Heart right ventricle (tissue), 16 donors: ENCODE data around the gene TMEM132D. TPM values are rescaled to one million over a fixed set of nuclear protein-coding genes. Genes with fewer than 3 reads are reported as not detected.

Source experiments
- ATAC-seq, 8 donors: fragments of 200-7000 bp; cut with Tn5 transposase; one replicate each; pipeline ENCODE4 v1.9.1; 2020; ENCODE audit warnings: mild to moderate bottlenecking in 8 of 8, moderate library complexity in 8 of 8, moderate number of reproducible peaks in 1 of 8
- DNase-seq, 2 donors: peaks; one replicate each; pipeline ENCODE4 v3.0.0-alpha.2; 2020
- H3K27ac ChIP-seq, 10 donors: fragments of 200-600 bp; sonication (generic) in 2 of 10; one replicate each; pipeline versions ENCODE4 v1.5.0 to v1.8.0; 2020 to 2022; ENCODE audit warnings: mild to moderate bottlenecking in 3 of 10
- H3K27me3 ChIP-seq, 7 donors: fragments of 200-600 bp; one replicate each; pipeline ENCODE4 v1.8.0; 2021 to 2022; ENCODE audit warnings: mild to moderate bottlenecking in 2 of 7
- H3K36me3 ChIP-seq, 9 donors: fragments of 200-600 bp; sonication (generic) in 1 of 9; one replicate each; pipeline versions ENCODE4 v1.5.0 to v1.8.0; 2020 to 2022; ENCODE audit warnings: mild to moderate bottlenecking in 2 of 9
- H3K4me1 ChIP-seq, 9 donors: fragments of 200-600 bp; sonication (generic) in 1 of 9; one replicate each; pipeline versions ENCODE4 v1.5.0 to v1.8.0; 2020 to 2022; ENCODE audit warnings: mild to moderate bottlenecking in 4 of 9
- H3K4me3 ChIP-seq, 10 donors: fragments of 200-600 bp; sonication (generic) in 2 of 10; one replicate each; pipeline versions ENCODE4 v1.5.0 to v1.8.0; 2020 to 2022; ENCODE audit warnings: mild to moderate bottlenecking in 7 of 10, moderate library complexity in 2 of 10
- H3K9me3 ChIP-seq, 11 donors: fragments of 200-600 bp in 10 of 11; sonication (generic) in 2 of 11; one replicate each; pipeline versions ENCODE4 v1.5.0 to v1.8.0; 2013 to 2022; ENCODE audit warnings: mild to moderate bottlenecking in 2 of 11, control low read depth in 1 of 11, moderate library complexity in 1 of 11
- WGBS, 2 donors: extraction: QIAGEN DNeasy Blood & Tissue Kit; methylation state at CpG; one replicate each; pipeline ENCODE4 v1.1.7; 2013; ENCODE audit warnings: inconsistent platforms in 1 of 2; 5-methylcytosine and 5-hydroxymethylcytosine counted together
- intact Hi-C, 10 donors: fragments of 100-400 bp; cut with DNase I; formaldehyde crosslinking; loops; one replicate each; pipeline versions ENCODE4 v1.11.1 to v1.14.2; 2022
- polyA plus RNA-seq, 2 donors: library from polyadenylated mRNA; stranded (reverse); fragments of 200-250 nt; gene quantifications; one replicate each; pipeline ENCODE4 v1.2.3, GENCODE V29; 2013
- total RNA-seq, 10 donors: library from RNA; stranded (reverse); fragmentation: NEBNext Ultra II Directional in 3 of 10; extraction: Animal tissue kit (Norgen Biotek cat#: 25700) in 3 of 10; gene quantifications; one replicate each; pipeline versions ENCODE4 v1.2.1 to v1.2.4, GENCODE V29; 2021 to 2023
- TF ChIP-seq, protein P1 (sequence below), 9 donors: fragments of 200-600 bp; sonication (generic) in 2 of 9; IDR thresholded peaks; one replicate each; pipeline versions ENCODE4 v1.5.0 to v1.8.0; 2021 to 2022; ENCODE audit warnings: antibody characterized with exemption in 9 of 9, mild to moderate bottlenecking in 5 of 9, moderate library complexity in 1 of 9
- donor health status: Arrhythmogenic right ventricular cardiomyopathy.
- donor health status: ischemic (EF 13 %, LVEDD 7.1; RV severe dilation, severe dysfunction).
- donor health status: healthy with polysubstance abuse.
- donor health status: DM: no; HTN: yes; CAD: no.
- donor health status: DM: no; HTN: no; CAD: no.
- donor health status: ischemic (EF 25% LVEDD 6.9; RV normal size, moderate dysfunction).
- donor health status: ischemic (EF 25% LVEDD 5.7; RV mildly dilated, moderate dysfunction).
- donor health status: healthy.
- donor health status: DM: yes; HTN: yes; CAD: no.
- donor health status: Ischemic cardiomyopathy.
- donor health status: ischemic (EF 35%, LVEDD 5.7; RV mildly dilated, moderate dysfunction).
- donor health status: nonischemic (EF 11% LVEDD 7.7; RV severe dilation, severe dysfunction).
- donor health status: DM: yes; HTN: yes; CAD: no.
- donor health status: PGD.
- donor health status: ischemic (EF 29% LVEDD 5.4; RV normal size, mild dysfunction).
- donor health status: nonischemic (EF 23%, LVEDD 6.1; RV moderate dilation, normal function).

The TMEM132D gene
- total and polyA plus RNA-seq, 12 donors = not detected

DNA sequence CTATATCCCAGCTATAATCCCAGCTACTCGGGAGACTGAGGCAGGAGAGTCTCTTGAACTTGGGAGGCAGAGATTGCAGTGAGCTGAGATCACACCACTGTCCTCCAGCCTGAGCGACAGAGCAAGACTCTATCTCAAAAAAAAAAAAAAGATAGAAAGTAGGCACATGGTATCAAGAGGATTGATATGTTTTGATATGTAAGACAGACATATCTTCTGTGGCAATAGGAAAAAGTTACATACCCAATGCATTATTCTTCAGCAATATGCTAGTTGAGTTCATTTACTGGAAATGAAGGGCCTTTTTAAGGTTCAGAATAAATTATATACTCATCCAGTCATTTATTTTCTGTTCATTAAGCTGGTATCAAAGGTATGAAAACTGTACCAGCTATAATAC lies 657.2 kb downstream of the TMEM132D start:
- WGBS, 2 donors = 63 to 68% methylated on average over 2 of the region's 2 CpGs
- Histone ChIP-seq H3K36me3 (no peaks in the 10 kb centered on the region), H3K9me3 (peaks cover 0 to 25% (median 0%) of the 10 kb centered on the region in 11 donors), H3K27me3 (no peaks in the 10 kb centered on the region), H3K4me3 (no peak overlapping the region), H3K4me1 (no peaks in the 10 kb centered on the region), H3K27ac (no peak overlapping the region)
- intact Hi-C loops = no loop called here
- TF ChIP-seq, protein P1, sequence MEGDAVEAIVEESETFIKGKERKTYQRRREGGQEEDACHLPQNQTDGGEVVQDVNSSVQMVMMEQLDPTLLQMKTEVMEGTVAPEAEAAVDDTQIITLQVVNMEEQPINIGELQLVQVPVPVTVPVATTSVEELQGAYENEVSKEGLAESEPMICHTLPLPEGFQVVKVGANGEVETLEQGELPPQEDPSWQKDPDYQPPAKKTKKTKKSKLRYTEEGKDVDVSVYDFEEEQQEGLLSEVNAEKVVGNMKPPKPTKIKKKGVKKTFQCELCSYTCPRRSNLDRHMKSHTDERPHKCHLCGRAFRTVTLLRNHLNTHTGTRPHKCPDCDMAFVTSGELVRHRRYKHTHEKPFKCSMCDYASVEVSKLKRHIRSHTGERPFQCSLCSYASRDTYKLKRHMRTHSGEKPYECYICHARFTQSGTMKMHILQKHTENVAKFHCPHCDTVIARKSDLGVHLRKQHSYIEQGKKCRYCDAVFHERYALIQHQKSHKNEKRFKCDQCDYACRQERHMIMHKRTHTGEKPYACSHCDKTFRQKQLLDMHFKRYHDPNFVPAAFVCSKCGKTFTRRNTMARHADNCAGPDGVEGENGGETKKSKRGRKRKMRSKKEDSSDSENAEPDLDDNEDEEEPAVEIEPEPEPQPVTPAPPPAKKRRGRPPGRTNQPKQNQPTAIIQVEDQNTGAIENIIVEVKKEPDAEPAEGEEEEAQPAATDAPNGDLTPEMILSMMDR (IDR thresholded peaks at IDR 0.05) = no peak
- DNase-seq = no peak
- no peak for ATAC-seq

- TF ChIP-seq, protein P1 (IDR thresholded peaks at IDR 0.05) = no peak
- H3K9me3 ChIP-seq = peaks cover 0 to 24% (median 0%) of the 10 kb centered on the region in 11 donors
- no peaks in the 10 kb centered on the region for H3K27me3 ChIP-seq
- intact Hi-C loops = no loop called here
- H3K4me1 ChIP-seq = no peaks in the 10 kb centered on the region
- no peak overlapping the region for H3K4me3 ChIP-seq
- 80 to 83% methylated on average over 9 of the region's 9 CpGs for WGBS, 2 donors
- no peaks in the 10 kb centered on the region for H3K36me3 ChIP-seq
- H3K27ac ChIP-seq = no peak overlapping the region
- ATAC-seq (no peak), DNase-seq (no peak)
Measured at GRCh38 chr12:129245769-129246168, 658.1 kb downstream of the TMEM132D start.

DNA sequence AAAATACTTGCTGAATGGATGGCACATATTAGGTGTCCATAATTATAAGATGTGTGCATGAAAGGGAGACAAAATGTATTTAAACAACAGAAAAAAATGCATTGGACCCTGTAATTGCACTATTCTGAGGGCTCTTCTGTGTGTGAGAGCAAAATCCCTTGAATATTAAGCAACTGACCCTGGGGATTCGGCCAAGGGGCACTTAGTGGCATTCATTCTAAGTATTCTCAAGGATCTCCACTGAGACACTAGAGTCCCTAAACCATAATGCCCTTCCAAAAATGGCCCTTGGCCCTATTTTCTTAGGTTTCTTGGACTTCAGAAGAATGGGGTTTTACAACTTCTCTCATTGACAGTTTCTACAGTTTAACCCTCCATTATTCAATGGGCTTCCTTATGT lies 662.0 kb downstream of the TMEM132D start:
- peaks cover 0 to 25% (median 3%) of the 10 kb centered on the region in 11 donors for H3K9me3 ChIP-seq

GRCh38 chr12:129237881-129238280 lies 665.9 kb downstream of the TMEM132D start:
- ATAC-seq (no peak), DNase-seq (no peak)
- H3K9me3 ChIP-seq = peaks cover 0 to 18% (median 3%) of the 10 kb centered on the region in 11 donors
- no peaks in the 10 kb centered on the region for H3K4me1 ChIP-seq
- H3K27me3 ChIP-seq = no peaks in the 10 kb centered on the region
- H3K36me3 ChIP-seq = no peaks in the 10 kb centered on the region
- no peak overlapping the region for H3K27ac ChIP-seq
- TF ChIP-seq, protein P1 (IDR thresholded peaks at IDR 0.05) = no peak
- H3K4me3 ChIP-seq = no peak overlapping the region
- WGBS, 2 donors = 62 to 77% methylated on average over 5 of the region's 5 CpGs
- intact Hi-C loops = no loop called here

More for the DNA sequence above, 662.0 kb downstream of the TMEM132D start:
- Histone ChIP-seq H3K36me3 (no peaks in the 10 kb centered on the region), H3K27ac (no peak overlapping the region), H3K4me1 (no peaks in the 10 kb centered on the region), H3K4me3 (no peak overlapping the region), H3K27me3 (no peaks in the 10 kb centered on the region)
- 50 to 71% methylated on average over 1 of the region's 1 CpG for WGBS, 2 donors
- no peak for ATAC-seq
- intact Hi-C loops = no loop called here
- no peak for DNase-seq
- TF ChIP-seq, protein P1 (IDR thresholded peaks at IDR 0.05) = no peak
